ENCODE data around the gene VPS72.
A peak's percentile ranks its signal among the peaks of the same experiment; 100 is the strongest.
"Not testable (repeated sequence)": the region's sequence is repeated elsewhere in the genome, so short reads cannot be mapped to it uniquely, and the experiment has no call there.

VPS72 gene, protein sequence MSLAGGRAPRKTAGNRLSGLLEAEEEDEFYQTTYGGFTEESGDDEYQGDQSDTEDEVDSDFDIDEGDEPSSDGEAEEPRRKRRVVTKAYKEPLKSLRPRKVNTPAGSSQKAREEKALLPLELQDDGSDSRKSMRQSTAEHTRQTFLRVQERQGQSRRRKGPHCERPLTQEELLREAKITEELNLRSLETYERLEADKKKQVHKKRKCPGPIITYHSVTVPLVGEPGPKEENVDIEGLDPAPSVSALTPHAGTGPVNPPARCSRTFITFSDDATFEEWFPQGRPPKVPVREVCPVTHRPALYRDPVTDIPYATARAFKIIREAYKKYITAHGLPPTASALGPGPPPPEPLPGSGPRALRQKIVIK

GRCh38 chr1:151189637-151190445, at the start of gene VPS72:
Gene VPS72, minus strand, starts transcription at chr1:151190197. Its CDS starts 76 bp downstream, at chr1:151190121.
- peak; percentile 74 for DNase-seq (ENCODE audit: low read depth)

DNA sequence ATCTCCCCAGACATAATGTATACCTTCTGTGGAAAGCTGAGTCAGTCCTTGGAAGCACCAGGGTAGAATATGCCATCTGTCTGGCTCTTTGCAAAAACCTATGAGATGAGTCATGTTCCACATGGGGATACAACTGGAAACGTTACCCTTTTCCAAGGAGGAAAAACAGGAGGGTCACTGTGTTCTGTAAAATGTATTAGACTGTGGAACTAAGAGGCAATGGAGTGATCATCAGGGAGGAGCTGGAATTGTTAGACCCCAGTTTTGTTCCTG, 48.4 kb upstream of the VPS72 start:
- DNase-seq (ENCODE audit: low read depth) = no peak

GRCh38 chr1:151237678-151238466, 47.9 kb upstream of the VPS72 start:
- no peak for DNase-seq (ENCODE audit: low read depth)

DNA sequence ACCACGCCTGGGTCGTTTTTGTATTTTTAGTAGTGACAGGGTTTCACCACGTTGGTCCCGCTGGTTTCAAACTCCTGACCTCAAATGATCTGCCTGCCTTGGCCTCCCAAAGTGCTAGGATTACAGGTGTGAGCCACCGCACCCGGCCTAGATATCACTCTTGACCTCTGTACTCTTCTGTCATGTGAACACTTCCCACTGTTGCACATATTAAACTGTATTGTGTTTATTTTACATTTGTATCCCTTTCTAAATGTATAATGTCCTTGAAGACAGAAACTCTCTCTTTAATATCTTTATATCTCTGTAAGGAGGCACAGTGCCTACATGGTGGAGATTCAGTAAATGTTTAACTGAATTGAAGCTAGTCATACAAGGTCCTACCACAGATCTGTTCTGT, 45.2 kb upstream of the VPS72 start:
- no peak for DNase-seq (ENCODE audit: low read depth)

DNA sequence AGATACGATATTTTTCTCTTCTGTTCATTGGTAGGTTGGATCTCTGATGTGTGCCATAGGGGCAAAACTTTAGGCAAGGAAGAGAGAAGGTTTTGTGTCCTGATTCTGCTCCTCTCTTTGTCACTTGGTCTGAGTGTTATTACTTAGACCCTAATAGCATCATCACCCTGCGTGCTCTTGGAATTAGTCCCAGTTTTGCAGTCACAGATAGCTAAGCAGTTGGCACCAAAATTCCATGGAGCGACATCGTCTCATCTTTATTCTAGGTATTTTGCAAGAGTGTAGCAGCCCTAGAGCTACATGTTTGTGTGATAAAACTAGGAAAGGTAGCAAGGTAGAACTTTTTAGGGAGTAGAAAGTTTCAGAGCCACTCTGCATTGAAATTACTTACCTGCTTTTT, 32.1 kb upstream of the VPS72 start:
- no peak for DNase-seq (ENCODE audit: low read depth)

DNA sequence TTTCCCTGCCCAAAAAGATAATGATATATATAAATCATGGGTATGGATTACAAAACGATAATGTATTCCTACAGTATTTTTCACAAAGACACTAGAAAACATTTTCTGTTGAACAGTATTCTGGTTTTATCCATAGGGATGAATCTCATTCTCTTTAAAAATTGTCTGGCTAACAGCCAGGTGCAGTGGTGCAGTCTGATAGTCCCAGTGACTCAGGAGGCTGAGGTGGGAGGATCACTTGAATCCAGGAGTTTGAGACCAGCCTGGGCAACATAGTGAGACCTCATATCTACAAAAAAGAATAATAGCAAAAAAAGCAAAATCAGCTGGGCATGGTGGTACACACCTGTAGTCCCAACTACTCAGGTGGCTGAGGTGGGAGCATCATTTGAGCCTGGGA, 31.6 kb upstream of the VPS72 start:
- no peak for DNase-seq (ENCODE audit: low read depth)

DNA sequence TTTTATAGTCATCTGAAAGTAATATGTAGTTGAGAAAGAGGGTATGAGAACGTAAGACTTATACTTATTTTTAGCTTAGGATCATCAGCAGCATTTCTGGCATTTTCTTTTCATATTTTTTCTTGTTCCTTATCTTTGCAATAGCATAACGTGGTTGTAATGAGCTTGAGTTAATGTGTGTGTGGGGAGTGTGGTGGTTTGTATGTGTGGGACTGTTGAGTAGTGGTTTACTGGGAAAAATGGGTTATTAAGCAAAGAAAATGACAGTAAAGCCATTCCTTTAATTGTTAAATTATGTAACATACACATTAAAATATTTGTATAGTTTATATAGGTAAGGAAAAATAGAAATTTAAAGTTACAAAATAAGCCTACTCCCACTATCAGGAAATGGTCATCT, 23.6 kb upstream of the VPS72 start:
- no peak for DNase-seq (ENCODE audit: low read depth)

DNA sequence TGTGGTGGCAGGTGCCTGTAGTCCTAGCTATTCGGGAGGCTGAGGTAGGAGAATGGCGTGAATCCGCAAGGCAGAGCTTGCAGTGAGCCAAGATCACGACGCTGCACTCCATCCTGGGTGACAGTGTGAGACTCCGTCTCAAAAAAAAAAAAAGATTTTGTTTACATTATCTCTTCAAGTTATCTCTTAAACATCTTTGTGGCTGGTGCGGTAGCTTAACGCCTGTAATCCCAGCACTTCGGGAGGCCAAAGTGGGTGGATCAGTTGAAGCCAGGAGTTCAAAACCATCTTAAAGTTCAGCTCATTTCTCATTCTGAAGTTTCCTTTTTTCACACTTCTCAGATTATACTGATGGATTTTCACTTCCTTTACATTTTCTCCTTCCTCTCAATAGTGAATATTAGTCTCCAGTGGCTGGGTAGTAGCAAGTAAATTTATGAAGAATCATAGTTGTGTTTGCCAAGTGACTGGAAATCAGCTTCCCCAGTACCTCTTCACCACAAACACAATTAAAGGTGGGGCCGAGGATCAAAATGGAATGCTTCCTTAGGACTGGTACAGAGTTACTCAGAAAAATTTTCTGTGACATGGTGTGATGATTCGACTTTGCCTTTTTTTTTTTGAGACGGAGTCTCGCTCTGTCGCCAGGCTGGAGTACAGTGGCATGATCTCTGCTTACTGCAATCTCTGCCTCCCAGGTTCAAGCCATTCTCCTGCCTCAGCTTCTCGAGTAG, 22.1 kb upstream of the VPS72 start:
- DNase-seq (ENCODE audit: low read depth) = no peak

- no peak for DNase-seq (ENCODE audit: low read depth)
These were observed 20.8 kb upstream of the VPS72 start for GRCh38 chr1:151210830-151211229.

- DNase-seq (ENCODE audit: low read depth) = not testable (repeated sequence)
These were observed 15.5 kb upstream of the VPS72 start for GRCh38 chr1:151205381-151205965.

DNA sequence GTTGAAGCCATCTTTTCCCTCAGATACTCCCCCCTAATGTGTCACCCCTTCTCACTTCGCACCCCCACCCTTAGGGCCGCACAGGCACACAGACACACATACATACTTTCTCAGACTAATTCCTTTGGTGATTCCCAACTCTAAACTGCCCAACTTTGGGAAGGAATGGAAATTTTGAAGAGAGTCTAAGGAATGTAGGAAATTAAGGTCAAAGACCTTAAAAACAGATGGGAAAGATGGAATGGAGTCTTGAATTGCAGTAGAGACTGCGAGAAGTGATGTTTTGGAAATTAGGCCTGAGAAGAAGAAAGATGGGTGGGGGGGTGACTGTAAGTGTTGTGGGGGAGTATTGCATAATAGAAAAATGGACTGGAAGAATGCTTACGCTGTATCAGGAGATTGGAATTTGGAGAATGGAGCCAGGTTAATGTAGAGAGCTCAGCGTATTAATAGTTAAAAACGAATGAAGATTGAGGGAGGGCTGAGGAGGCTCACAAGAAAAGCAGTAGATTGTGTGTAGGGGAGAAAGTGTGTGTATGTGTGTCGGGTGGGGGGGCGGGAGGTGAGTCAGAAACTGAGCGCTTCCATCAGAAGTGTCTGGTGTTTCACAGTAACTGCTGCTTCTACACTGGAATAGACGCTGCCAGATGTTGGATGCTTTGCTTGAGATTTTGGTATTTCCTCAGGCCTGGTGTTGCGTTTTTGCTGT, 10.0 kb upstream of the VPS72 start:
- DNase-seq (ENCODE audit: low read depth) = no peak

- DNase-seq (ENCODE audit: low read depth) = peak; percentile 100
These were observed 8.5 kb upstream of the VPS72 start, which contains the start of gene PIP5K1A for GRCh38 chr1:151198254-151199127. Gene PIP5K1A, plus strand, starts transcription at chr1:151198552. Its CDS starts 445 bp downstream, at chr1:151198997.

DNA sequence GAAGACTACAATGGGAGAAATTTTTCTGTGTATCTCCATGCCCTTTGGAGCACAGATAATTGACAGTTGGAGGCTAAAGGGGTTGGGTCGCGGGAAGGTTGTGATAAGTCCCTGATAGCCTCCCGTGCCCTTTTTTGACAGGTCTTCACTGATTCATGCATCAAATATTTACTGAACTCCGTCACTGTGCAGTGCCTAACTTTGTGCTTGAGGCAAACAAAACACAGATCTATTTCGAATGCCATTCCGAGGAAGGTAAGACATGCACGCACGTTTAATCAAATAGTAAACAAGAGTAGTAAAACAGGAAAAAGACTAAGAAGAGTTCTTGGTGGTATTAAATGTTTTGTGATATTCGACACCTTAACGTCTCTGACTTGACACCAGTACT, 7.9 kb upstream of the VPS72 start:
- no peak for DNase-seq (ENCODE audit: low read depth)

- DNase-seq (ENCODE audit: low read depth) = no peak
These were observed 6.3 kb upstream of the VPS72 start for GRCh38 chr1:151196292-151196800.

DNA sequence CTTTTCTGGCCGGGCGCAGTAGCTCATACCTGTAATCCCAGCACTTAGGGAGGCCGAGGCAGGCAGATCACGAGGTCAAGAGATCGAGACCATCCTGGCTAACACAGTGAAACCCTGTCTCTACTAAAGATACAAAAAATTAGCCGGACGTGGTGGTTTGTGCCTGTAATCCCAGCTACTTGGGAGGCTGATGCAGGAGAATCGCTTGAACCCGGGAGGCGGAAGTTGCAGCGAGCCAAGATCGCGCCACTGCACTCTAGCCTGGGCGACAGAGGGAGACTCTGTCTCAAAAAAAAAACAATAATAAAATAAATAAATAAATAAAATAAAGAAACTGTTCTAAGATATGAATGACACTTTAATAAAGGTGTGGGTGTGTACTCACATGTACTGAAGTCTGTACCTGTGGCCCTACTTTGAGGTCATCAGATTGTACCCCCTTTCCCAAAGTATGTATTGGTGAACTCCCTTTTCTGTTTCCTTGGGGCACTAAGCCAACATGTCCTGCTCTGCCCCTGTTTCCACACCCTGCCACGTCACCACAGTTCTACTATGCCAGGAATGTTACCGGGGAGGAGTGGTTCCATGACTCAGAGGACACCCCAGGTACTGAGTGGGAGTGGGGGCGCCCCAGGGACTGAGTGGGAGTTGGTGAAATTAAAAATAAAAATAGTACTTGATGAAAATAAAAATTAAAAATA, 5.0 kb upstream of the VPS72 start:
- not testable (repeated sequence) for DNase-seq (ENCODE audit: low read depth)

GRCh38 chr1:151193856-151194255, 3.9 kb upstream of the VPS72 start:
- DNase-seq (ENCODE audit: low read depth) = no peak

DNA sequence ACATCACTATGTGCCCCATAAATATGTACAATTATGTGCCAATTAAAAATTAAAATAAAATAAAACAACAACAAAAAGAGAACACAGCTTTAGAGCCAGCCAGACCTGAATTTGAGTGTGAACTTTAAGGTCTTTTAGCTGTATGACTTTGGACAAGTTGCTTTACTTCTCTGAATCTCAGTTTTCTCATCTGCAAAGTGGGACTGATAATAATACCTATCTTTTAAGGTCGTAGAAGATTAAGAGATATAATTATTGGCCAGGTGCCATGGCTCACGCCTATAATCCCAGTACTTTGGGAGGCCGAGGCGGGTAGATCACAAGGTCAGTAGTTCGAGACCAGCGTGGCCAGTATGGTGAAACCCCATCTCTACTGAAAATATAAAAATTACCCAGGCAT, 3.3 kb upstream of the VPS72 start:
- no peak for DNase-seq (ENCODE audit: low read depth)

- DNase-seq (ENCODE audit: low read depth) = no peak
These were observed 2.0 kb upstream of the VPS72 start for GRCh38 chr1:151192047-151192446.

DNA sequence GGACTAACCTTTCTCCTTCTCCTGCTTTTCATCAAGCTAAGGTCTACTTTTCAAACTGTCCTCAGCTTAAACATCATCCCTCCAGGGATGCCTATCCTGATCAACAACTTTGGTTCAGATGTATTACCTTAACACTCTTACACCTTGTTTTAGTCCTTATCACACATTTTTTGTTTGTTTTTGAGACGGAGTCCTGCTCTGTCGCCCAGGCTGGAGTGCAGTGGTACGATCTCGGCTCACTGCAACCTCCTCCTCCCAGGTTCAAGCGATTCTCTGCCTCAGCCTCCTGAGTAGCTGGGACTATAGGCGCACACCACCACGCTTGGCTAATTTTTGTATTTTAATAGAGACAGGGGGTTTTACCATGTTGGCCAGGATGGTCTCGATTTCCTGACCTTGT, 1.3 kb downstream of the VPS72 start:
- DNase-seq (ENCODE audit: low read depth) = not testable (repeated sequence)
